H9 (cell line): ENCODE measurements around the gene CADPS2. TPM values are rescaled to one million over a fixed set of nuclear protein-coding genes. Genes with fewer than 3 reads are reported as not detected.
A peak's percentile ranks its signal among the peaks of the same experiment; 100 is the strongest.

ENCODE experiments used
- DNase-seq: peaks from one replicate; pipeline ENCODE4 v3.0.0-alpha.2; 2017
- H2AFZ ChIP-seq: one replicate; pipeline ENCODE4 v1.6.1; 2013; ENCODE audit warnings: mild to moderate bottlenecking, low read length, control low read depth, moderate library complexity
- H2AK5ac ChIP-seq: 2 replicates; pipeline ENCODE4 v1.6.1; 2013; ENCODE audit warnings: low read length, control low read depth, mixed read lengths; ENCODE audit not compliant: insufficient read length
- H2BK120ac ChIP-seq: one replicate; pipeline ENCODE4 v1.6.1; 2013; ENCODE audit warnings: low read depth, mild to moderate bottlenecking, low read length, control low read depth, inconsistent platforms; ENCODE audit not compliant: poor library complexity, severe bottlenecking
- H2BK12ac ChIP-seq: 2 replicates; pipeline ENCODE4 v1.6.1; 2013; ENCODE audit warnings: low read length, control low read depth, mixed read lengths, low read depth; ENCODE audit not compliant: insufficient read length
- H2BK15ac ChIP-seq: 2 replicates; pipeline ENCODE4 v1.6.1; 2013; ENCODE audit warnings: low read depth, low read length, control low read depth
- H2BK20ac ChIP-seq: one replicate; pipeline ENCODE4 v1.6.1; 2013; ENCODE audit warnings: low read depth, mild to moderate bottlenecking, low read length, control low read depth, inconsistent platforms; ENCODE audit not compliant: poor library complexity, severe bottlenecking
- H2BK5ac ChIP-seq: 2 replicates; pipeline ENCODE4 v1.6.1; 2013; ENCODE audit warnings: low read length, control low read depth, mixed read lengths; ENCODE audit not compliant: insufficient read length
- H3K14ac ChIP-seq: 2 replicates; pipeline ENCODE4 v1.6.1; 2013; ENCODE audit warnings: low read length, control low read depth; ENCODE audit not compliant: insufficient read depth
- H3K18ac ChIP-seq: 2 replicates; pipeline ENCODE4 v1.6.1; 2013; ENCODE audit warnings: low read depth, mild to moderate bottlenecking, mixed read lengths, low read length, control low read depth; ENCODE audit not compliant: insufficient read length
- H3K23ac ChIP-seq: 2 replicates; pipeline ENCODE4 v1.6.1; 2013; ENCODE audit warnings: low read length, control low read depth, mixed read lengths, low read depth; ENCODE audit not compliant: insufficient read length
- H3K23me2 ChIP-seq: 2 replicates; pipeline ENCODE4 v1.6.1; 2013; ENCODE audit warnings: low read depth, mild to moderate bottlenecking, mixed read lengths, low read length, control low read depth; ENCODE audit not compliant: insufficient read length, poor library complexity, severe bottlenecking
- H3K27ac ChIP-seq: 2 replicates; pipeline ENCODE4 v1.5.1; 2013; ENCODE audit warnings: low read length, control low read depth, mixed read lengths, low read depth; ENCODE audit not compliant: insufficient read length
- H3K27me3 ChIP-seq: 2 replicates; pipeline ENCODE4 v1.6.1; 2013; ENCODE audit warnings: low read length, control low read depth, inconsistent platforms; ENCODE audit not compliant: insufficient read depth
- H3K4ac ChIP-seq: 2 replicates; pipeline ENCODE4 v1.6.1; 2013; ENCODE audit warnings: low read depth, mild to moderate bottlenecking, control low read depth, inconsistent platforms, low read length, moderate library complexity
- H3K4me1 ChIP-seq: 2 replicates; pipeline ENCODE4 v1.6.1; 2013; ENCODE audit warnings: low read length, control low read depth, inconsistent platforms; ENCODE audit not compliant: insufficient read depth
- H3K4me2 ChIP-seq: 2 replicates; pipeline ENCODE4 v1.6.1; 2013; ENCODE audit warnings: low read length, control low read depth, mixed read lengths; ENCODE audit not compliant: insufficient read length, insufficient read depth
- H3K56ac ChIP-seq: 2 replicates; pipeline ENCODE4 v1.6.1; 2013; ENCODE audit warnings: low read depth, mild to moderate bottlenecking, mixed read lengths, low read length, control low read depth; ENCODE audit not compliant: insufficient read length
- H3K79me1 ChIP-seq: 2 replicates; pipeline ENCODE4 v1.6.1; 2013; ENCODE audit warnings: low read depth, mild to moderate bottlenecking, moderate library complexity, low read length, control low read depth, inconsistent platforms; ENCODE audit not compliant: insufficient read depth, poor library complexity, severe bottlenecking
- H3K79me2 ChIP-seq: 2 replicates; pipeline ENCODE4 v1.6.1; 2013; ENCODE audit warnings: low read length, control low read depth, inconsistent platforms; ENCODE audit not compliant: insufficient read depth
- H3K9ac ChIP-seq: 2 replicates; pipeline ENCODE4 v1.6.1; 2013; ENCODE audit warnings: low read length, control low read depth, mixed read lengths; ENCODE audit not compliant: insufficient read length; ENCODE audit errors: extremely low read depth
- H3K9me3 ChIP-seq: one replicate; pipeline ENCODE4 v1.6.1; 2013; ENCODE audit warnings: low read depth, low read length, inconsistent platforms; ENCODE audit not compliant: control insufficient read depth
- H3T11ph ChIP-seq: one replicate; pipeline ENCODE4 v1.6.1; 2013; ENCODE audit warnings: mild to moderate bottlenecking, low read length, control low read depth, inconsistent platforms
- H4K20me1 ChIP-seq: one replicate; pipeline ENCODE4 v1.6.1; 2013; ENCODE audit not compliant: control insufficient read depth, insufficient read length, insufficient read depth
- H4K5ac ChIP-seq: 2 replicates; pipeline ENCODE4 v1.6.1; 2013; ENCODE audit warnings: low read depth, mild to moderate bottlenecking, mixed read lengths, low read length, control low read depth; ENCODE audit not compliant: insufficient read length
- H4K8ac ChIP-seq: replicated peaks from 2 replicates; pipeline ENCODE4 v1.6.1; 2013; ENCODE audit warnings: low read length, control low read depth, mixed read lengths, low read depth; ENCODE audit not compliant: insufficient read length
- H4K91ac ChIP-seq: 2 replicates; pipeline ENCODE4 v1.6.1; 2013; ENCODE audit warnings: low read depth, mild to moderate bottlenecking, moderate library complexity, mixed read lengths, low read length, control low read depth; ENCODE audit not compliant: insufficient read length
- H3K27ac Mint-ChIP-seq, 3 experiments: 2 replicates in 2 of 3; 3 replicates in 1 of 3; pipeline ENCODE4 v1.8.0; 2020 to 2021; ENCODE audit warnings: mixed read lengths in 3 of 3, mild to moderate bottlenecking in 1 of 3, moderate library complexity in 1 of 3
- H3K27me3 Mint-ChIP-seq: 2 replicates; pipeline ENCODE4 v1.8.0; 2021; ENCODE audit warnings: low read depth, mild to moderate bottlenecking, moderate library complexity, mixed read lengths
- H3K36me3 Mint-ChIP-seq, 3 experiments: 2 replicates in 2 of 3; 3 replicates in 1 of 3; pipeline ENCODE4 v1.8.0; 2020 to 2021; ENCODE audit warnings: low read depth in 3 of 3, mixed read lengths in 3 of 3; ENCODE audit not compliant: insufficient read depth in 1 of 3
- H3K4me1 Mint-ChIP-seq, 2 experiments: 2 replicates each; pipeline ENCODE4 v1.8.0; 2020; ENCODE audit warnings: mixed read lengths in 2 of 2
- H3K4me3 Mint-ChIP-seq, 2 experiments: 2 replicates in 1 of 2; 3 replicates in 1 of 2; pipeline ENCODE4 v1.8.0; 2020 to 2021; ENCODE audit warnings: mild to moderate bottlenecking in 2 of 2, mixed read lengths in 2 of 2, moderate library complexity in 1 of 2
- H3K9me3 Mint-ChIP-seq, 2 experiments: 2 replicates in 1 of 2; 3 replicates in 1 of 2; pipeline ENCODE4 v1.8.0; 2020; ENCODE audit warnings: mild to moderate bottlenecking in 2 of 2, mixed read lengths in 2 of 2, moderate library complexity in 1 of 2
- WGBS: extraction: QIAGEN DNeasy Blood & Tissue Kit; methylation state at CpG from one replicate; pipeline ENCODE4 v1.1.7; 2013; ENCODE audit warnings: missing lambda C conversion rate, low lambda C conversion rate, mixed read lengths; ENCODE audit not compliant: insufficient read length; ENCODE audit errors: extremely low coverage; 5-methylcytosine and 5-hydroxymethylcytosine counted together
- long read RNA-seq: library from polyadenylated mRNA; unstranded; transcript quantifications from one replicate; pipeline ENCODE4 v2.0.0, GENCODE V29; 2020
- total RNA-seq: library from RNA; stranded (reverse); gene quantifications from 2 replicates; pipeline ENCODE4 v1.2.1, GENCODE V29; 2021
- TF ChIP-seq, protein P1 (sequence below): fragments of 200-600 bp; sonication (generic); conservative IDR thresholded peaks from 3 replicates; pipeline ENCODE4 v1.8.0; 2021; ENCODE audit warnings: antibody characterized with exemption, mild to moderate bottlenecking

CADPS2 gene
- 7.1 and 8.1 TPM in 2 replicates for total RNA-seq
- long read RNA-seq, partial matches to known transcripts, result 1 of 7 reads
- long read RNA-seq, other reads (novel, unspliced or antisense), result 6 of 7 reads

DNA sequence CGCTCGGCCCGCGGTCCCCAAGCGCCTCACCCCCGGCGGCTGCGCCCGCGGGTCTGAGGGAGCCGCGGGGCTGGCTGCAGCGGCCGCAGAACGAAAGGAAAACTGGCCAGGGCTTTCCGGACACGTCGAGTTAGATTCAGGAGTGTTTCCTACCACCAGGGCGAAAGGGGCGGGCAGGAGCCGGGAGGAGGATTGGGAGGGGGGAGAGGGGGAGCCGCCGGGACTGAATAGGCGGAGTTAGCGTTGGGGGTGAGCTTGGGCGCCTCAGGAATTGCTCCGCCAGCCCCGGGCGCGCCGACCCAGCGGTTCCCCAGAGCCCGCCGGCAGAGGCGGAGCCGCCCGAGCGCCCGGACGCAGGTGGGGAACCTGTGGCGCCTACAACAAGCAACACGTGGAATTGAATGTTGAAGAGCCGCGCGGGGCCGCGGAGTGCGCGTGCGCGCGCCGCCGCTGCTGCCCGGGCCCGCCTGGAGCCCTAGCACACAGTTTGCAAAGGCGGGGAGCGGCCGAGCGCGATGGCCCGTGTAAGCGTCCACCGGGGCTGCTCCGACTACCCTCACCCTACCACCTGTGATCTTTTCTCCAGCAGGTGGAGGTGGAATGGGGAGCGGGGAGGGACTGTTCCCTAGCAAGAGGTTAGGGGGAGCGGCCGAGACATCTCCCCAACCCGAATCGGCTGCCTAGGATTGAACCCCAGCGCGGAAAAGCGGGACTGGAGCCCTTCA is at the start of gene CADPS2:
Gene CADPS2 (minus strand): TSS at position 104 of the 725 bp plus-strand sequence. CDS start 123 bp downstream, outside the sequence.
- H3K14ac ChIP-seq, result no peak within 1 kb of the TSS; the same call in 1 of the 2 replicates
- no peaks in the 10 kb centered on the region; a peak in 1 of 5 replicates for H3K9me3 Mint-ChIP-seq
- H4K91ac ChIP-seq, result no peak within 1 kb of the TSS
- H2AFZ ChIP-seq, result no peak within 1 kb of the TSS
- no peak within 1 kb of the TSS for H3K27ac ChIP-seq
- H4K8ac ChIP-seq, result no peak within 1 kb of the TSS
- peaks cover 26 to 29% of the 10 kb centered on the region in 2 experiments for H3K4me1 Mint-ChIP-seq
- no peaks in the 10 kb centered on the region for H3K4me1 ChIP-seq
- H2BK15ac ChIP-seq, result no peak within 1 kb of the TSS
- DNase-seq, result peak; percentile 83
- no peak within 1 kb of the TSS for H2BK20ac ChIP-seq
- H3K4me2 ChIP-seq, result peak within 1 kb of the TSS; percentile 62
- no peak within 1 kb of the TSS for H4K5ac ChIP-seq
- peaks cover 42% of the 10 kb centered on the region for H3K27me3 Mint-ChIP-seq
- H2BK120ac ChIP-seq, result no peak within 1 kb of the TSS
- peaks cover 5% of the 10 kb centered on the region; the same call in 1 of the 2 replicates for H3K27me3 ChIP-seq
- H3K9me3 ChIP-seq, result no peaks in the 10 kb centered on the region
- no peak within 1 kb of the TSS for H3K4ac ChIP-seq
- no peaks in the 10 kb centered on the region for H3K36me3 Mint-ChIP-seq
- TF ChIP-seq, protein P1, sequence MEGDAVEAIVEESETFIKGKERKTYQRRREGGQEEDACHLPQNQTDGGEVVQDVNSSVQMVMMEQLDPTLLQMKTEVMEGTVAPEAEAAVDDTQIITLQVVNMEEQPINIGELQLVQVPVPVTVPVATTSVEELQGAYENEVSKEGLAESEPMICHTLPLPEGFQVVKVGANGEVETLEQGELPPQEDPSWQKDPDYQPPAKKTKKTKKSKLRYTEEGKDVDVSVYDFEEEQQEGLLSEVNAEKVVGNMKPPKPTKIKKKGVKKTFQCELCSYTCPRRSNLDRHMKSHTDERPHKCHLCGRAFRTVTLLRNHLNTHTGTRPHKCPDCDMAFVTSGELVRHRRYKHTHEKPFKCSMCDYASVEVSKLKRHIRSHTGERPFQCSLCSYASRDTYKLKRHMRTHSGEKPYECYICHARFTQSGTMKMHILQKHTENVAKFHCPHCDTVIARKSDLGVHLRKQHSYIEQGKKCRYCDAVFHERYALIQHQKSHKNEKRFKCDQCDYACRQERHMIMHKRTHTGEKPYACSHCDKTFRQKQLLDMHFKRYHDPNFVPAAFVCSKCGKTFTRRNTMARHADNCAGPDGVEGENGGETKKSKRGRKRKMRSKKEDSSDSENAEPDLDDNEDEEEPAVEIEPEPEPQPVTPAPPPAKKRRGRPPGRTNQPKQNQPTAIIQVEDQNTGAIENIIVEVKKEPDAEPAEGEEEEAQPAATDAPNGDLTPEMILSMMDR, result no peak; the same call in 2 of the 3 replicates
- peak within 1 kb of the TSS; percentile 82 to 93 for H3K4me3 Mint-ChIP-seq
- no peak within 1 kb of the TSS for H3K56ac ChIP-seq
- H2BK5ac ChIP-seq, result no peak within 1 kb of the TSS
- H3K79me1 ChIP-seq, result no peaks in the 10 kb centered on the region
- peaks cover 18% of the 10 kb centered on the region for H3K23me2 ChIP-seq
- H3T11ph ChIP-seq, result no peak within 1 kb of the TSS
- no peak within 1 kb of the TSS for H2BK12ac ChIP-seq
- H3K79me2 ChIP-seq, result no peaks in the 10 kb centered on the region
- peak within 1 kb of the TSS; percentile 62 for H3K18ac ChIP-seq
- H3K9ac ChIP-seq, result peak within 1 kb of the TSS; percentile 58
- H4K20me1 ChIP-seq, result no peaks in the 10 kb centered on the region
- H2AK5ac ChIP-seq, result no peak within 1 kb of the TSS
- WGBS, result no CpG with 5 or more reads among the region's 73 CpGs
- H3K23ac ChIP-seq, result no peak within 1 kb of the TSS
- H3K27ac Mint-ChIP-seq, result no peak within 1 kb of the TSS; a peak in 1 of 7 replicates
